ENCODE data around the gene COMMD4.
A peak's percentile ranks its signal among the peaks of the same experiment; 100 is the strongest.
"Not testable (repeated sequence)": the region's sequence is repeated elsewhere in the genome, so short reads cannot be mapped to it uniquely, and the experiment has no call there.

DNA sequence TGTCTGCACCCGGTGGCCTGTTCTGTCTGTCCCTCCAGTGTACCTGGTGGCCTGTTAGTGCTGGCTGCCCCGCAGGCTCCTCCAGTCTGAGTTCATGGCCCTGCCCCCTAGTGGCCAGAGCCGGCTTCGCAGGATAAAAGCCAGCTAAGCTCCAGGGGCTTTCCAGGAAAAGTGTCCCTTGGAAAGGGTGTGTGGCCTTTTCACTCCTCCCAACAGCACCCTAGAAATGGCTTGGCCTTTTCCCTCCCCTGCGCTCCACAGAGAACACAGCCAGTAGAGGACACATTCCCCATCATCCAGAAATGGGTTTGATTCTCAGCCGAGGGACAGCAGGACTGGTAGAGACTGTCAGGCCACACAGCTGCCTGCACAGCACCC lies 36.6 kb upstream of the COMMD4 start:
- TF ChIP-seq, protein P1, sequence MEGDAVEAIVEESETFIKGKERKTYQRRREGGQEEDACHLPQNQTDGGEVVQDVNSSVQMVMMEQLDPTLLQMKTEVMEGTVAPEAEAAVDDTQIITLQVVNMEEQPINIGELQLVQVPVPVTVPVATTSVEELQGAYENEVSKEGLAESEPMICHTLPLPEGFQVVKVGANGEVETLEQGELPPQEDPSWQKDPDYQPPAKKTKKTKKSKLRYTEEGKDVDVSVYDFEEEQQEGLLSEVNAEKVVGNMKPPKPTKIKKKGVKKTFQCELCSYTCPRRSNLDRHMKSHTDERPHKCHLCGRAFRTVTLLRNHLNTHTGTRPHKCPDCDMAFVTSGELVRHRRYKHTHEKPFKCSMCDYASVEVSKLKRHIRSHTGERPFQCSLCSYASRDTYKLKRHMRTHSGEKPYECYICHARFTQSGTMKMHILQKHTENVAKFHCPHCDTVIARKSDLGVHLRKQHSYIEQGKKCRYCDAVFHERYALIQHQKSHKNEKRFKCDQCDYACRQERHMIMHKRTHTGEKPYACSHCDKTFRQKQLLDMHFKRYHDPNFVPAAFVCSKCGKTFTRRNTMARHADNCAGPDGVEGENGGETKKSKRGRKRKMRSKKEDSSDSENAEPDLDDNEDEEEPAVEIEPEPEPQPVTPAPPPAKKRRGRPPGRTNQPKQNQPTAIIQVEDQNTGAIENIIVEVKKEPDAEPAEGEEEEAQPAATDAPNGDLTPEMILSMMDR (IDR thresholded peaks at IDR 0.05; ENCODE audit: extremely low read depth in 1 of 2, insufficient read depth in 1 of 2, low read depth in 1 of 2, low read length in 2 of 2): peak; percentile 18 to 24
- TF ChIP-seq EZH2 (IDR thresholded peaks at IDR 0.05; ENCODE audit: borderline replicate concordance, low read depth, low read length, severe bottlenecking); POLR2AphosphoS5 (IDR thresholded peaks at IDR 0.05; ENCODE audit: insufficient read depth, low read depth, low read length); MAX (IDR thresholded peaks at IDR 0.05; ENCODE audit: insufficient read depth, insufficient read length); FOS (IDR thresholded peaks at IDR 0.05; ENCODE audit: borderline replicate concordance, insufficient read depth, low read length); MYC (IDR thresholded peaks at IDR 0.05; ENCODE audit: low read depth, low read length): not testable (repeated sequence)

Measured in endothelial cell of umbilical vein (primary cell).